CD4-positive, alpha-beta T cell (primary cell): ENCODE results near the gene RNF220. TPM values are rescaled to one million over a fixed set of nuclear protein-coding genes. Genes with fewer than 3 reads are reported as not detected.

Experiments used
- ATAC-seq: fragments of 200-7000 bp; cut with Tn5 transposase; one replicate; pipeline ENCODE4 v1.10.0; 2022; ENCODE audit warnings: mild to moderate bottlenecking; ENCODE audit not compliant: poor library complexity
- CTCF ChIA-PET: fragments of 350-600 bp; sonication (Branson Sonifier 250); formaldehyde crosslinking; loops from one replicate; lab custom pipeline; 2021; ENCODE audit warnings: antibody characterized with exemption, inconsistent platforms; lab: Charles Lee
- POLR2A ChIA-PET: fragments of 350-600 bp; sonication (Branson Sonifier 250); formaldehyde crosslinking; loops from one replicate; lab custom pipeline; 2021; ENCODE audit warnings: antibody characterized with exemption, inconsistent platforms; lab: Charles Lee
- DNase-seq, 14 experiments: peaks; one replicate each; pipeline ENCODE4 v3.0.0-alpha.2; 2013 to 2020; ENCODE audit warnings: mixed read lengths in 2 of 14
- H3K27ac ChIP-seq, 2 donors: one replicate each; pipeline versions ENCODE4 v1.5.1 to v1.7.0; 2013; ENCODE audit warnings: low read length in 2 of 2, low read depth in 1 of 2, mild to moderate bottlenecking in 1 of 2
- H3K27me3 ChIP-seq, 2 experiments: 1 replicate in 1 of 2; 2 replicates in 1 of 2; pipeline versions ENCODE4 v1.6.1 to v1.7.0; 2013; ENCODE audit warnings: low read length in 2 of 2, control low read depth in 1 of 2, mild to moderate bottlenecking in 1 of 2, moderate library complexity in 1 of 2; ENCODE audit not compliant: insufficient read depth in 2 of 2, control insufficient read depth in 1 of 2
- H3K36me3 ChIP-seq: one replicate; pipeline ENCODE4 v1.6.1; 2013; ENCODE audit warnings: low read length, control low read depth; ENCODE audit not compliant: insufficient read depth
- H3K4me1 ChIP-seq: one replicate; pipeline ENCODE4 v1.6.1; 2013; ENCODE audit warnings: low read length, control low read depth; ENCODE audit not compliant: insufficient read depth
- H3K4me3 ChIP-seq: one replicate; pipeline ENCODE4 v1.5.1; 2013; ENCODE audit warnings: mild to moderate bottlenecking, low read length, moderate library complexity
- H3K9me3 ChIP-seq, 2 experiments: 1 replicate in 1 of 2; 2 replicates in 1 of 2; pipeline versions ENCODE4 v1.6.1 to v1.7.0; 2013; ENCODE audit warnings: low read length in 2 of 2, mild to moderate bottlenecking in 2 of 2, control low read depth in 1 of 2, moderate library complexity in 1 of 2; ENCODE audit not compliant: control insufficient read depth in 1 of 2, insufficient read depth in 1 of 2
- H3K27ac Mint-ChIP-seq: one replicate; pipeline ENCODE4 v1.8.0; 2020; ENCODE audit warnings: mixed read lengths
- H3K27me3 Mint-ChIP-seq: one replicate; pipeline ENCODE4 v1.8.0; 2021; ENCODE audit warnings: mixed read lengths
- H3K36me3 Mint-ChIP-seq: one replicate; pipeline ENCODE4 v1.8.0; 2021; ENCODE audit warnings: low read depth, mixed read lengths
- H3K4me1 Mint-ChIP-seq: one replicate; pipeline ENCODE4 v1.8.0; 2021; ENCODE audit warnings: low read depth, mixed read lengths
- H3K4me3 Mint-ChIP-seq: one replicate; pipeline ENCODE4 v1.8.0; 2020; ENCODE audit warnings: mild to moderate bottlenecking, mixed read lengths
- H3K9me3 Mint-ChIP-seq: one replicate; pipeline ENCODE4 v1.8.0; 2020; ENCODE audit warnings: mixed read lengths
- intact Hi-C, 2 experiments: fragments of 100-400 bp; cut with DNase I in 1 of 2; cut with micrococcal nuclease in 1 of 2; formaldehyde crosslinking; loops; one replicate each; pipeline versions ENCODE4 v1.15.1 to v1.9.0; 2023 to 2025; cut with DNase I, micrococcal nuclease
- total RNA-seq, 174 experiments: library from RNA in 2 of 174; stranded (reverse) in 2 of 174; gene quantifications; one replicate each; pipeline ENCODE4 v1.2.3 and lab custom pipeline; 2021 to 2026
- TF ChIP-seq, protein P1 (sequence below): fragments of 200-600 bp; IDR thresholded peaks from one replicate; pipeline ENCODE4 v1.8.0; 2022; ENCODE audit warnings: antibody characterized with exemption, mild to moderate bottlenecking

Gene RNF220
- total RNA-seq, 2 experiments from 2014 or later: 76.0 to 77.9 TPM

DNA sequence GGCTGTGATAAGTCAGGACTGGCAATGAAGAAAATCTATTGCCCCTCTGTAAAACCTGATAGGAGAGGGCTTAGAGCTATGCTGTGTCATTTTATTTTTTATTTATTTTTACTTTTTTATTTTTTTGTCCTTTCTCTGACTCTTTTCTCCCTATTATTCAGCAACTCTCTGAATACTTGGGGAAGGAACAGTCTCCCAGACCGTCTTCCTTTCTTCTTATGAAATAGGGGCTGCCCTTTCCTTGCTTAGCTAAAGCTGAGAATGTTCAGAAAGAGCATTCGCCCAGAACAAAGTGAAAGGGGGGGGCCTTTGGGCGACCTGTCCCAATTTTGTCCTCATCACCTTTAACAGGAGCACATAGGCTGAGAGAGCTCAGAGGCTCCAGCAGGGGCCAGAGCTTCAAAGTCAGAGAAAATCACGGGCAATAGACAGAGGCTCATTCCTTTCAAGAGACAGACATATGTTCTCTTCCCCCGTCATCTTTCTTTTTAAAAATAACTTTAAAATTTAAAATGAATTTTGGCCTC is 80.9 kb downstream of the RNF220 start:
- no peaks in the 10 kb centered on the region for H3K4me1 ChIP-seq
- TF ChIP-seq, protein P1, sequence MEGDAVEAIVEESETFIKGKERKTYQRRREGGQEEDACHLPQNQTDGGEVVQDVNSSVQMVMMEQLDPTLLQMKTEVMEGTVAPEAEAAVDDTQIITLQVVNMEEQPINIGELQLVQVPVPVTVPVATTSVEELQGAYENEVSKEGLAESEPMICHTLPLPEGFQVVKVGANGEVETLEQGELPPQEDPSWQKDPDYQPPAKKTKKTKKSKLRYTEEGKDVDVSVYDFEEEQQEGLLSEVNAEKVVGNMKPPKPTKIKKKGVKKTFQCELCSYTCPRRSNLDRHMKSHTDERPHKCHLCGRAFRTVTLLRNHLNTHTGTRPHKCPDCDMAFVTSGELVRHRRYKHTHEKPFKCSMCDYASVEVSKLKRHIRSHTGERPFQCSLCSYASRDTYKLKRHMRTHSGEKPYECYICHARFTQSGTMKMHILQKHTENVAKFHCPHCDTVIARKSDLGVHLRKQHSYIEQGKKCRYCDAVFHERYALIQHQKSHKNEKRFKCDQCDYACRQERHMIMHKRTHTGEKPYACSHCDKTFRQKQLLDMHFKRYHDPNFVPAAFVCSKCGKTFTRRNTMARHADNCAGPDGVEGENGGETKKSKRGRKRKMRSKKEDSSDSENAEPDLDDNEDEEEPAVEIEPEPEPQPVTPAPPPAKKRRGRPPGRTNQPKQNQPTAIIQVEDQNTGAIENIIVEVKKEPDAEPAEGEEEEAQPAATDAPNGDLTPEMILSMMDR: no peak

DNA sequence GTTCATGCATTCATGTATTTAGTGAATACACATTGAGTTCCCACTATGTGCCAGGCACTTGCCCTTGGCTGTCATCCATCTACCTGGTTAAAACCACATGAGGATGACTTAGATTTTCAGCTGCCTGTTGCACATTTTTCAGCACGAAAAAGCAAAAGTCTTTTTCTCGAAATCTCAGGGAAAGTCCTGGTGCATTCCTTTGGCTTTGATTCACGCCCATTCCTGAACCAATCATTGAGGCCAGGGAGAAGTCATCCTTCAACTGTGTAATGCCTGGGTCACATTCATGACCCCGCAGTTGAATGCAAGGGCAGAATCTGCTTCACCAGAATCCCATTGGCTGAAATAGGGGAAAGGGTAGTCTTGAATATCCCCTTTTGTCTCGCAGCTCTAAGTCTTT is 84.4 kb downstream of the RNF220 start:
- no peak overlapping the region for H3K4me3 ChIP-seq
- peaks cover 0 to 5% of the 10 kb centered on the region in 2 experiments for H3K9me3 ChIP-seq
- POLR2A ChIA-PET: no interaction called here
- no peak overlapping the region for H3K27ac Mint-ChIP-seq
- DNase-seq: no peak
- no peak overlapping the region for H3K27ac ChIP-seq
- H3K9me3 Mint-ChIP-seq: peaks cover 2% of the 10 kb centered on the region
- peaks cover 24% of the 10 kb centered on the region for H3K27me3 Mint-ChIP-seq
- ATAC-seq: no peak
- H3K36me3 ChIP-seq: no peaks in the 10 kb centered on the region
- H3K4me1 ChIP-seq: no peaks in the 10 kb centered on the region
- no peak overlapping the region for H3K4me3 Mint-ChIP-seq
- no peaks in the 10 kb centered on the region for H3K4me1 Mint-ChIP-seq
- H3K36me3 Mint-ChIP-seq: no peaks in the 10 kb centered on the region
- CTCF ChIA-PET: interaction anchor here (0.6 kb wide), 1 partner anchor 1218 kb away, joined by 3 read pairs; no protein-coding TSS in a partner anchor
- intact Hi-C loops: no loop called here
- H3K27me3 ChIP-seq: peaks cover 0 to 3% of the 10 kb centered on the region in 2 experiments
- TF ChIP-seq, protein P1: no peak

More for the DNA sequence above, 80.9 kb downstream of the RNF220 start:
- Histone ChIP-seq H3K9me3 (peaks cover 0 to 5% of the 10 kb centered on the region in 2 experiments), H3K36me3 (no peaks in the 10 kb centered on the region), H3K4me3 (no peak overlapping the region), H3K27ac (no peak overlapping the region), H3K27me3 (peaks cover 3 to 9% of the 10 kb centered on the region in 2 experiments)
- no peak for DNase-seq
- ChIA-PET CTCF (no interaction called here), POLR2A (no interaction called here)
- no peak for ATAC-seq
- intact Hi-C loops: no loop called here
- H3K9me3 Mint-ChIP-seq: no peaks in the 10 kb centered on the region
- H3K4me3 Mint-ChIP-seq: no peak overlapping the region
- no peaks in the 10 kb centered on the region for H3K36me3 Mint-ChIP-seq
- no peaks in the 10 kb centered on the region for H3K4me1 Mint-ChIP-seq
- no peak overlapping the region for H3K27ac Mint-ChIP-seq
- peaks cover 35% of the 10 kb centered on the region for H3K27me3 Mint-ChIP-seq

DNA sequence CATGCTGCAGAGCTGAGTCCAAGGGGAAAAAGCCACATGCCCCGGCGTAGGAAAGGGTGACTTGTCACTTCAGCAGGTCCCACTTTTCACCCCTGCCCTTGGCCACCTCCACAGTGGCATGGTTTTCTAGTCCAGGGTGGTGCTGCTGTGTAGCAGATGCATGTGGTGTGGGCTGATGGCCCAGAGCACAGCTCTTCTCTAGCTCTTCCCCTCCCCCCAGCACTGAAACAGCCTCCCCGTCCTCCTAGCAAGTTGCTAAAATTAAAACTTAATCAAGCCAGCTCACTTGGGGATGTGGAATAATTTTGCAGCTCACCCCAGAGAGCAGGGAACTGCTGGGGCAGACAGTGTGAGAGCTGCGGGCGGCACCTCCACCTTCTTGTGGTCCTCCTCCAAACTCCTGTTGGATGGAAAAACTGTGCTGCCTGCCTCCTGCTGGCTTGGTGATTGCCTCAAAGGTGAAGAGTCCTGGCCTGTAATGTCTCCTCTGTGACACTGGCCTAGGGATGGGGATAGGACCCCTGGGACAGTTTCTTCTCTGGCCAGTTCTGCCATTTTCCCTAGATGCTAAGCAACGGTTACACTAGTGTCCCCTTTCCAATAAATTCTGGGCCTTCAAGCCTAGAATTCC is 91.6 kb downstream of the RNF220 start:
- Mint-ChIP-seq H3K27ac (no peak overlapping the region), H3K9me3 (no peaks in the 10 kb centered on the region), H3K36me3 (no peaks in the 10 kb centered on the region), H3K27me3 (no peaks in the 10 kb centered on the region), H3K4me3 (no peak overlapping the region), H3K4me1 (no peaks in the 10 kb centered on the region)
- no peak for ATAC-seq
- no peak overlapping the region for H3K4me3 ChIP-seq
- ChIA-PET CTCF (no interaction called here), POLR2A (no interaction called here)
- H3K9me3 ChIP-seq: no peaks in the 10 kb centered on the region
- H3K27me3 ChIP-seq: no peaks in the 10 kb centered on the region
- DNase-seq: no peak
- no peaks in the 10 kb centered on the region for H3K4me1 ChIP-seq
- H3K36me3 ChIP-seq: no peaks in the 10 kb centered on the region
- TF ChIP-seq, protein P1: no peak
- H3K27ac ChIP-seq: no peak overlapping the region
- intact Hi-C loops: no loop called here
